HG03064 (cell line): ENCODE results near the gene COL12A1.
A peak's percentile ranks its signal among the peaks of the same experiment; 100 is the strongest.

Source experiments
- ATAC-seq: cut with Tn5 transposase; IDR thresholded peaks from one replicate; pipeline ENCODE4 v1.9.1; 2021; ENCODE audit warnings: low read depth; ENCODE audit not compliant: unreplicated experiment

COL12A1 gene

DNA sequence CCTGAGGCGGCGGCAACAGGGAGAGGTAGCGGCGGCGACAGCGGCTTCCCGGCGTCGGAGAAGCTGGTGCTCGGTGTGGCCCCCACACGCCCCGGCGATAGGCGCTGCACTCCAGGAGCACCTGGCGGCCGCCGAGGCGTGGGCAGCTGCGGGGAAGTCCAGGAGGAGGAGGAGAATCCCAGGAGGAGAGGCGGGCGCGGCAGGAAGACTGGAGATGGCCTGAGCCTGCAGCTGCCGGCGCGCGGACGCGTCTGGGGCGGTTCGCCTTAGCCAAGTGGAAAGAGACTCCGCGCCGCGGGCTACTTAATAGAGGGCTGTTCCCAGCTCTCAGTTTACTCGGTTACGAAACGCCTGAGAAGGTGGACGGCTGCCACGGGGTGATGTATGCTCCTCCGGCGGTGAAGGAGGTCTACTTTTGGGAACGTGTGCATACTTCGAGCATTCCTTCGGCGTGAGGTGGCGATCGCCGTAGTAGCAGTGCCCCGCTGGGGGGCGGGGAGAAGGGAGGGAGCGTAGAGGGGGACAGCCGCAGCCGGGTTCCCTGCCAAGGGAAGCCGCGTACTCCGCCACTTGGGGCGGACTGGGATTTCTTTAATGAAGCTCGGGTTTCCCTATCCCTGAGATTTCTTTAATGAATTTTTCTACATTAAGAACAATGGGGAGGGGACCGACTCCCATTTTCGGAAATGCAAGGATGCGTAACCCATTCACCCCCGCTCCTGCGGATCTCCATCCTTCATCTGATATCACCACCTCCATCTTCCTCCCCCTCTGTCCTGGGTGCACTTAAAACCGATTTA, at the start of gene COL12A1:
TSS of gene COL12A1 (minus strand) at position 278 of the 800 bp plus-strand sequence. CDS start 3,261 bp downstream, outside the sequence.
- ATAC-seq = no peak

DNA sequence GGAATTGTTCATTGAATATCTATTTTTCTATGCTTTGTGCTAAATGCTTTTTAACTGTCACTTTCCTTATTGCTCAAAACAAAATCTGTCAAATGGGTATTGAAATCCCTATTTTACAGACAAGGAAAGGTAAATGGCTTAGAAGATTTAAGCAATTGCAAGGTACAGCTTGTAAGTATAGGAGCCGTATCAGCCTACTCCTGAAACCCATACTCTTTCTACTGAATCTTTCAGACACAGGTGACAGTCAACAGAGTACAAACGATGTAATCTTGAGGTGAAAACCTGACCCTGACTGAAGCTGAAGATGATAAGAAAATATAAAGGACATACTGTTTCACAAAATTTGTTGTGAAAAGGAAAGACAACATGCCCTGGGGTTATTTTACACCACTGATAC, 44.7 kb upstream of the COL12A1 start:
- ATAC-seq = no peak

DNA sequence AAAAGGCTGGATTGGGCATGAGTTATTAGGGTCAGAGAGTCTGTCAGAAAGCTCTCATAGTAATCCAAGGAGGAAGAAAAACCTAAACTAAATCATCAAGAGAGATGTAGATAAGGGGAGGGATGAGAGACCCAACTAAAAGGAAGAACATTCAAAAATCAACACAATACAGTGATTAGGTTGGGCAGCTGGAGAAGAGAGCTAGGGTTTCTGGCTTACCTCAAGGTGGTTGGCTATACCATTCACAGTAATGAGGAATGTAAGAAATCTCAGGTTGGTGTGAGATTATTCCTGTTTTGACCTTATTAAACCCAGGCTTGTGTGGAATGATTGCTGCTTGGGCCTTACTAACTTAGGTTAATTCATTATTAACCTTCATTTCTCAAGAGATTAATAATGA, 44.0 kb upstream of the COL12A1 start:
- no peak for ATAC-seq

DNA sequence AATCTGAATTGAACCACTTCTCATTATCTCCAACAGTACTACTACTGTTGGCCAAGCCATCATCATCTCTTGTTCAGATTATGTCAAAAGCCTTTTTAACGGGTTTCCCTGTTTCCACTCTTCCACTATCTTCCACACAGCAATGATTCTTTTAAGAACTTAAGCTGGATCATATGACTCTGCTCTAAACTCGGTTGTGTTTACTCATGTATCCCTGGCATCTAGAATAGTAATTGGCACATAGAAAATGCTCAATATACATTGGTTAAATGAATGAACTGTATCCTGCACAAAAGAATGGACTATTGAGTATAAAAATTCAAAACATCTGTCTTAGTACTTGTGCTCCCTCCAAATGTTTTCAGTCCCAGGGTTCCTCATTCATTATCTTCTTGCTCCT, 40.5 kb upstream of the COL12A1 start:
- ATAC-seq = no peak

DNA sequence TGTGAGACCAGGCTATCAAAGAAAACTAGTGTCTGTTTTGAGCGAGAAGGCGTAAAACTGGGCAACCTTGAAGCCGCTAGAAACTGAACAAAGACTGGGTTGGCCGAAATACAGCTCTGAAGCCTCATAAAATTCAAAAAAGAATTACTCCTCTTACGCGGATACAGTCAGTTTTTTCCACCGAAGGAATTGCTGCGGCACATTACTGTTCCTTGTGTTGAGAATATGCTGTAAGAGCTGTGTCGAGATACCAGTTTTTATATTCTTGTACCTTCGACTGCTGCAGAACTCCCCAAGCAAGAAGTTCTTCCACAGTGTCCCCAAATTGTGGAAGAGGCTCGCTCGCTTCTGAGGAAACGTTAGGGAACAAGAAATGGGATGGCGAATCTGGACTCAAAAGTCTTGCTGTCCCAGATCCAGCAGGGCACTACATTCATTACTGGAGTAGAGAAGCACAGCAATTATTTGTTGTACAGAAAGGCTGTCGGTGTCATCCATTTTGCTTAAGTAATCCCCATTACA, 38.3 kb upstream of the COL12A1 start:
- peak; percentile 17 for ATAC-seq

DNA sequence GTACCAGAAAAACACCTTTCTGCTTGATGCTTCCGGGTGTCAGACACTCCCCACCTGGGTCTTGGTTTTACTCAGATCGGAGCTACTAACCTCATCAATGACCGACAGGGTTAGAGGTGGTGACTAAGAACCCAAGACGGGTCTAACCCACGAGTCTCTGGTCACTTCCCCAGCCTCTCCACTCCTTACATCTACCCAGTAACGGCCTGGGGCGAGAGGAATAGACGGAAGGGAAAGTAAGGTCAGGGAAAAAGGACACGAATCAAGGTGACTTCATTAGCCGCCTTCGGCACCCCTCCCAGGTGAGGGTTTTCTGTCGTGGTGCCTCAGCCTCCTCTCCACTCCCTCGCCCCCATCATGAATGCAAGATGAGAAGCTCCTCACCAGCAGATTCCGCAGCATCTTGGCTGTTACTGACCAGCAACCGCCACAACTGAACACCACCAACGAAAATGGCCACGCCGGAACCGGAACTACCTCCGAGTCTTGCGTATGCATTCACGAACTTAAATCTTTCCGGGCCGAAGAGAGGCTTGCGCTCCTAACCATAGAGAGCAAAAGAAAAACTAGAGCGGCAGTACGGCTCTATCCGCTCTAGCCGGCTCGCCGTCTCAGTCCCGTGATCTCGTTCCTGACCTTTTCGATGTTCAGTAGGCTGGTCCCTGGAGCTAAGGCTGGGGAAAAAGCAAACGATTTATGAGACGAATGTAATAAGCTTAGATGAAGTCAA, 37.6 kb upstream of the COL12A1 start, which contains the start of gene COX7A2:
TSS of gene COX7A2 (minus strand) at position 469 of the 730 bp plus-strand sequence. CDS start at position 402, 67 bp downstream.
- peak; percentile 97 for ATAC-seq

DNA sequence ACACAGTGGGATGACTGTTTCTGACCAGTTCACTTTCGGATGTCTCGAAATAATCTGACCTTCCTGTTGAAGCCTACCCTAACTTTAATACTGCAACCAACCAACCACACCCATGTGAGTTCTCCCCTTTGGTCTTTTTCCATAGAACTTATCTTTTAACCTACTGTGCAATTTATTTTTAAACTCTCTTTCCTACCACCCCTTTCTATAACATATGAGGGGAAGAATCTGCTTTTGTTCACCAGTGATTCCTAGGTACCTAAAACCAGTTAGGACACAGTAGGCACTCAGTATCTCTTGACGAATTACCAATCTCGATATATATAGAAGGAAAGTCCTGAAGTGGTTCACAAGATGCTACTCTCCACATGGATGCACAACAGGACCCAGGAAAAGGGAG, 30.8 kb upstream of the COL12A1 start:
- no peak for ATAC-seq

DNA sequence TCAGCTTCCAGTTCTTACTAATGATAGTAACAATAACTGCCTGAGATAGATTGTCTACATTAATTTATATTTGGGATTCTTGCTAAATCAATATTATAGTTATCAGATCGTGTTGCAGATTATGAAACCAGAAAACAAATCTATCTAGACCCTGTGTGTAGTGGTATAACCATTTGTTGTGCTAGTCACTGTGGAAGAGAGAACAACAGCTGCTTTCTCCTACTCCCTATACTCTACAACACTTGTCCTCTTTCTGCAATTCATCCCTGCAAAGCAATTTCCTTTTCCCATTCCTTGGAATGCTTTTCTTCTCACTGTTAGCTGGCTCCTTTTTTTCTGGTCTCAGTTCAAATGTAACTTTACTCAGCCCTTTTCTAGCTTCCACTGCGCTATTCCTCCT, 29.4 kb upstream of the COL12A1 start:
- ATAC-seq = no peak

DNA sequence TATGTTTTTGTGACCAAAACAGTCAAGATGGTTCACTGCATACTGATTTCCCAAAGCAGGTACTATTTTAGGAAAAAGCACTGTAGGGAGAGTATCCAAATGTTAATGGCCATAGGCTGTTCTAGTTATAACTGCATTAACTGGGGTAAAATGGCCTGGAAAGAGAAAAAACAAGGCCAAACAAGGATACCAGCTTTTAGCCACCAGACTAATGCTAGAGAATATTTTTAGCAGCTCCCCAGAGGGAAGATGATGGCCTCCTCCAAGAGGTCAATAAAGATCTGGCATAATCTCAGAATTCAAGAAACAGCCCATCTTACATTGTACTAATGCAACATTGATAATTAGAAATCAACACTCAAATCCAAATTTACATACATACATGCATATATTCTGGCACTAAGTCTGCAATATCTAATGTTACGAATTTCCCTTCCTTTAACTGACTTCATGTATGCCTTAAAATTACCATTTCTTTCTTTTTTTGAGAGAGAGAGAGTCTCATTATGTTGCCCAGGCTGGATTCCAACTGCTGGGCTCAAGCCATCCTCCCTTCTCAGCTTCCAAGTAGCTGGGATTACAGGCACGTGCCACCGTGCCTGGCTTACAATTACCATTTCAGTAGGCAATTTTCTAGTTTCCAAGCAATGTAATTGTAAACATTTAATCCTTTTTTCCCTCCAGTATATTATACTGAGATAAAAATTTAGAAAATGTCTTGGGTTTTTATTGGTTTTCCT, 28.4 kb upstream of the COL12A1 start:
- ATAC-seq = no peak

DNA sequence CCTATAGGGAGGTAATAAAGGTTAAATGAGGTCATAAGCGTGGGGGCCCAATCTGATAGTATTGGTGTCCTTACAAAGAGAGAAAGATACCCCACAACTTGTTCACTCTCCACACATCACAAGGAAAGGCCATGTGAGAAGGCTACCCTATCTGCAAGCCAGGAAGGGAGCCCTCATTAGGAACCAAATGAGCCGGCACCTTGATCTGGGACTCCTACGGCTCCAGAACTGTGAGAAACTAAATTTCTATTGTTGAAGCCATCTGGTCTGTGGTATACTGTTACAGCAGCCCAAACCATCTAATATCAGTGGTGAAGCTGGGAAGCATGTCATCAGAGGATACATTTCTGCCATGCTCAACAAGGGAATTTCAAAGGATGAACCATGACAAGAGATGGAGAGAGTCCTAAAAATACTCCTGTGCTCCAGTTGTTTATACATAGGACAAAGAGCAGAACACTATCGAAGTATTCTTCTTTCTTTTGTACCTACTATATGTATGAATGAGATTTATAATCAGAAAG, 27.3 kb upstream of the COL12A1 start:
- ATAC-seq = no peak

DNA sequence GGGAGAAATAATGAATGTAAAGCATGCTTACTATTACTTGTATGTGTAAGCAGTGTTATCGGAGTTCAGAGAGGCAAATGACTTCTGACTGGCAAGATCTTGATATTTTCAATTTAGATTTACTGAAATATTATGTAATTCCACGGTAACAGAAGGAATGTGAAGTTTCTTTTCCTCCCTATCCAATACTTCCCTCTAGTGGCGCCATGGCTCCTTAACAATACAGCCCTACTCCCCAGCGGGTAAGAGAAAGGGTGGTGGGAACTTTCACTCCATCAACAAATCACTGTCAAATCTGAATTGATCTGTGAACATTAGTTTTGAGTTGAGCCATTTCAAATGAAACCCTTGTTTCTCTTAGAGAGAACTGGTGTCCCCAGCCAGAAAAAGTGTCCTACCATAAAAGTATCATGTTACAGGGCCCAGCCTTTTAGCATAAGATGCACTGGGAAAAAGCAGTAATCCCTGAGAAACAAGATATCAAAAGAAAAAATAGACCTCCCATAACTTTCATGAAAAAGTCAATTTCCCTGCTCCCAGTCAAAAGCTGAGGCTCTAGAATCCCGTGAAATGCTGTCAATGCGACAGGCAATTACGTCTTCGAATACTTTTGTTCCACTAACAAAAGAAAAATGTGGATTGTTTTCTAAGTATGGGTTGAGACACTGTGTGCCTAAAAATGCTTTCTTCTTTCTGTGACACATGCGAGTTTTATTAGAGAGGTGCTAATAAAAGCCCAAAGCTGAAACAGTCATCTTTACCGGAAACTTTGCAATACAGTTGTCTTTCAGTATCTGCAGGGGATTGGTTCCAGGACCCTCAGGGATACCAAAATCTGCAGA, 24.9 kb upstream of the COL12A1 start:
- ATAC-seq = no peak

DNA sequence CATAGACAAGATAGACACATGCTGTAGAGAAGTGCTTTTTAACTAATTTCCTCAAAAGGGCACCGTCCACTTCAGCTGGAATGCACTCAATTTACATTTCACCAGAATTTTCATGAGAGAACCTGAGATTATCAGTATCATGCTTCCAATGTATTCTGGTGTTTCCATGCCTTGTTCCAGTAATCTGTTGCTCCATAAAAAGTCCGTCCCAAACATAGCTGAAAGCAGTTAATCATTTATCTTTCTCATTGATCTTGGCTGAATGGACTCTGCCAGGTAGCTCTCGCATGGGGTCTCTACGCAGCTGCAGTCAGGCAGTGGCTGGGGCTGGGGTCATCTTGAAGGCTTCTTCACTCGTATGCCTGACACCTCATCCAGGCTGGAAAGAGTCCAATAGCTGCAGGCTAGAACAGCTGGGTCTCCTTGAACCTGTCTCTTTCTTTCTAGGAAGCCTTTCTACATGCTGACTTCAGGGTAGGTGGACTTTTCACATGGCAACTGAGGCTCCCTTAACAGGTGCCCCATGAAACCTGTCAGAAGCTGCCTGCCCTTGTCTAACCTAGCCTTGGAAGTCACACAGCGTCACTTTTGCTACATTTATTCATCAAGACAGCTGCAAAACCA, 18.6 kb upstream of the COL12A1 start:
- no peak for ATAC-seq

DNA sequence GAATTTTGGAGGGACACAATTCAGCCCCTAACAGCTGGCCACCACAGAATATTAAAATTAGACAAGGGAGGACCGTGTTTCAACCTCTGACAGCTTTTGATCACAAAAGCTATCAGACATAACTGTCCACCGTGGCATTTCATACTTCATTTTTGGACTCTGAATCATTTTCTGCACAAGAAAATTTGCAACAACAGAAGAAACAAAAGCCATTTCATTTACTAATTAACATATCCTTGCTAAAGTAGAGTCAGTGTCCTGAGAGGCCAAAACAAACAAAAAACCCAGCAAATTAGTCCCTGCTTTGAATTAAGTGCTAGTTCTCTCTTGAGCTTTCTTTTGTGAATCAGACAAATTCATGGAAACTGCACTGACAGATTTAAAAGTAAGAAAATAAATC, 17.6 kb upstream of the COL12A1 start:
- no peak for ATAC-seq

DNA sequence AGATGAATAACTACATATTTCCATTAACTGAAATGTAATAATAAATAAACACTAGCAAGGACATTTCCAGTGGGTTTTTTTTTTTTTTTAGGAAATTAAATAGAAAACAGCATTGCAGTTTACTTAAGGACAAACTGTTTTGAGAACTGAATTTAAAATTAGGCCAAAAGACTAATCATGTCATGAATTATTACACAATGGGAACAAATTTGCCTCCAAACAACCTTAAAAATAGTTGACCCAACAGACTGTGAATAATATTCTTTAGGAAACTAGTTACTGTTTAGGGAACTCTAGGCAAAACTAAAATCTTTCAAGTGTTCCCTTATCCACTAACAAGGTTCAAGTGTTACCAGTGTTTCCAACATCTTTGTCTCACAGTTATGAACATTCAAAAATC, 16.4 kb upstream of the COL12A1 start:
- no peak for ATAC-seq

DNA sequence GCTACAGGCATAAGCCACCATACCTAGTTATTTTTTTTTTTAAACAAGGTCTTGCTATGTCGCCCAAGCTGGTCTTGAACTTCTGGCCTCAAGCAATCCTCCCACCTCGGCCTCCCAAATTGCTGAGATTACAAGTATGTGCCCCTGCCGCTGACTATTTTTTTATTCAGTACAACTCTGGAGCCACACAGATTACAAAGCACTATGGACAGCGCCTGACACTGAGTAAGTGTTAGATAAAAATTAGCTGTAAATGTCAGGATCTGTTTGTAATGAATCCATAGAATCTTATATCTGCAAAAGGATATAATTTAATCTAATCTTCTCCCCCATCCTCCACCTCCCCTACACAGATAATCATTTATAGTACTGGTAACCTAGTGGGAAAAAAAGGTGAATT, 15.3 kb upstream of the COL12A1 start:
- ATAC-seq = no peak

DNA sequence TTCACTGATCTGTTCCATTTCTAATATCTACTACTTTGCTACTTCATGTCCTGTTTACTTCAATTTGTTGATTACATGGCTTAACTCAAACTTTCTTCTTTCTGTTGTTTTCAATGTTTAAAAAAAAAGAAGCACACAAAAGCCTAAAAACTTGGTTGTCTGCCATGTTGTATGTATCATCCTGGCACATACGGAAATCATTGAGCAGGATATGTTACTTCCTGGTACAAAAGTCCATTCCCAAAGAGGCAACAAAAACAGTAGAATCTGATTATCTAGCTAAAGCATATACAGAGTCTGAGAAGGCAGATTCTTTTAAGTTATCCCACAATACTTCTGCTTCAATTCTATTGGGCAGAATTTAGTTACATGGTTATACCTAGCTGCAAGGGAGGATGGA, 14.5 kb upstream of the COL12A1 start:
- ATAC-seq = no peak

DNA sequence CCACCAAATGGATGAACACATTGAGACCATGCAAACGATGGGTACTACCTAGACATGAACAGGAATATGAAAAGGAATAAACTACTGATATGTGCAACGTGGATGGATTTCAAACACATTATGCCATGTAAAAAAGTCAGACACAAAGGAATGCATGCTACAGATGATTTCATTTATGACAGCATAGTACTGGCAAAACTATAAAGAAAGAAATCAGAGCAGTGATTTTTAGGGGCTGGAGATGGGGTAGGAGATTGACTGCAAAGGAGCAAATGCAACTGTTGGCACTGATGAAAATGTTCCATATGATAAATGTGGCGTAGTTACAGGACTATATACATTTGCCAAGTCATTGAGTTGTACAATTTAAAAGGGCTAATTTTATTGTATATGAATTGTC, 13.4 kb upstream of the COL12A1 start:
- ATAC-seq = no peak

DNA sequence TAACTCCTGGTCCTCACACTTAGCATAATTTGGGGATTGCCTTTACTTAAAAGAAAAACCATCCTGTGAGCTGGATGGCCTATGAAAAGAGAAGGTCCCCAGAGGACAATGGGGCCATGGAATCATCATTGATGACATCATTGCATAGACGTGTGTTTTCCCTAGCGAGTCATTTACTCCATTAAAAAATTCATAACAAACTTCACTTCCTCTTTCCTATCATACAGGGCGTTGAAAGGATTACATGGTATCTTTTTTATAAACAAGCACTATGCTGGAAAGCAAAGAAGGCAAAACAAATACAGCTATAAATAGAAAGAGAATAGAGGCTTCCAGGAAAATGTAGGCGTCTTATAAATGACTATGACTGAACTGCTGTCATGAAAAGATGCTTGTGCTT, 11.3 kb upstream of the COL12A1 start:
- ATAC-seq = no peak

DNA sequence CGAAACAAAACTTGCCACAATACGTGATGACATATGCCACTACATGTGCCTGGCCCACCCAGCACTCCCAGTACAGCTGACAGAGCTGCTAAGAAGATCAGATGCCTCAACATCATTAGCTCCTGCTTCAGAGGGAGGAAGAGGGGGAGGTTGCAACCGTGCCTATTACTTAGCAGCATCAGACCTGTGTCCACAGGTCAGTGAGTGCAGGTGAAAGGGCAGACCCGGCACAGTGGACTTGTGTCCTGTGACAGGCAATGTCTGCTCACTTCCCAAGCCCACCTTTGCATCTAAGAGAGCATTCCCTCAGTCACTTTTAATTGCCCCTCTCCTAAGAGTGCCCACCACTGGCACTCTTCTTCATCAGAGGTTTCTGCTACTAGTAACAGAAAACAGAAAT, 9.4 kb upstream of the COL12A1 start:
- ATAC-seq = no peak
